GM12874 (cell line): ENCODE results near the gene CCL2.

ENCODE experiments used
- CTCF ChIP-seq: IDR thresholded peaks from 2 replicates; pipeline ENCODE4 v1.5.1; 2011; ENCODE audit warnings: low read depth, mild to moderate bottlenecking, control low read depth, low read length, moderate library complexity; ENCODE audit not compliant: insufficient read depth

CCL2 gene

GRCh38 chr17:34242587-34243363 lies 12.3 kb upstream of the CCL2 start:
- TF ChIP-seq CTCF: no peak

- no peak for TF ChIP-seq CTCF
Observed at GRCh38 chr17:34243364-34244320, 11.4 kb upstream of the CCL2 start.

- no peak for TF ChIP-seq CTCF
Observed at GRCh38 chr17:34245351-34245905, 9.7 kb upstream of the CCL2 start.

GRCh38 chr17:34246446-34246845 lies 8.6 kb upstream of the CCL2 start:
- TF ChIP-seq CTCF: no peak

GRCh38 chr17:34246881-34247280 lies 8.2 kb upstream of the CCL2 start:
- no peak for TF ChIP-seq CTCF

- no peak for TF ChIP-seq CTCF
Observed at GRCh38 chr17:34248511-34249024, 6.5 kb upstream of the CCL2 start.

GRCh38 chr17:34249061-34249460 lies 6.0 kb upstream of the CCL2 start:
- TF ChIP-seq CTCF: no peak
